K562 (cell line): ENCODE results near the gene RACK1. TPM values are rescaled to one million over a fixed set of nuclear protein-coding genes. Genes with fewer than 3 reads are reported as not detected.
A peak's percentile ranks its signal among the peaks of the same experiment; 100 is the strongest.

Experiments used
- ARNT ChIP-seq, 2 experiments: fragments of 450-650 bp; IDR thresholded peaks; 2 replicates each; pipeline ENCODE4 v1.6.1; 2016; ENCODE audit warnings: mild to moderate bottlenecking in 1 of 2
- ATF7 ChIP-seq: fragments of 450-650 bp; IDR thresholded peaks from 2 replicates; pipeline ENCODE4 v1.7.1; 2014; ENCODE audit warnings: mild to moderate bottlenecking, moderate library complexity
- CBX3 ChIP-seq, 2 experiments: IDR thresholded peaks; 1 replicate in 1 of 2; 2 replicates in 1 of 2; pipeline ENCODE4 v1.6.1; 2012; ENCODE audit warnings: inconsistent platforms in 2 of 2, low read length in 2 of 2, borderline replicate concordance in 1 of 2, control low read depth in 1 of 2
- CC2D1A ChIP-seq: fragments of 450-650 bp; IDR thresholded peaks from 2 replicates; pipeline ENCODE4 v1.6.1; 2017; ENCODE audit warnings: mild to moderate bottlenecking
- GABPB2 ChIP-seq: fragments of 250-450 bp; sonication (Bioruptor Pico); conservative IDR thresholded peaks from 2 replicates; pipeline ENCODE4 v1.5.1; 2021; ENCODE audit warnings: mild to moderate bottlenecking
- GATAD2B ChIP-seq: fragments of 450-650 bp; IDR thresholded peaks from 2 replicates; pipeline ENCODE4 v1.6.1; 2017; ENCODE audit warnings: mild to moderate bottlenecking, borderline replicate concordance
- POLR2H ChIP-seq: IDR thresholded peaks from 2 replicates; pipeline ENCODE4 v1.6.1; 2016; ENCODE audit warnings: missing genetic modification characterization, low read depth, mild to moderate bottlenecking, control low read depth, missing compliant biosample characterization, moderate library complexity
- SETDB1 ChIP-seq: IDR thresholded peaks from one replicate; pipeline ENCODE4 v1.6.1; 2012; ENCODE audit warnings: low read length, control low read depth, inconsistent platforms
- TEAD1 ChIP-seq, 2 experiments: fragments of 450-650 bp in 1 of 2; sonication (generic) in 1 of 2; formaldehyde crosslinking; IDR thresholded peaks; 2 replicates each; pipeline versions ENCODE4 v1.4.0 to v1.8.0; 2020 to 2022; ENCODE audit warnings: mild to moderate bottlenecking in 2 of 2, missing genetic modification reagents in 1 of 2
- TRIM28 ChIP-seq: fragments of 450-650 bp; IDR thresholded peaks from 2 replicates; pipeline ENCODE4 v1.6.1; 2017
- VEZF1 ChIP-seq: fragments of 200-800 bp; sonication (Bioruptor generic); IDR thresholded peaks from 2 replicates; pipeline ENCODE4 v1.6.1; 2017; ENCODE audit warnings: missing genetic modification characterization, missing compliant biosample characterization
- ZBTB43 ChIP-seq: sonication (generic); formaldehyde crosslinking; IDR thresholded peaks from 2 replicates; pipeline ENCODE4 v1.8.0; 2023; ENCODE audit warnings: mild to moderate bottlenecking, missing genetic modification reagents
- ZNF311 ChIP-seq: fragments of 250-450 bp; sonication (Bioruptor Pico); IDR thresholded peaks from 2 replicates; pipeline ENCODE4 v1.4.0; 2020; ENCODE audit warnings: mild to moderate bottlenecking, moderate library complexity
- ZNF436 ChIP-seq: fragments of 250-450, 450-650 bp; sonication (Bioruptor Pico); formaldehyde crosslinking; IDR thresholded peaks from 2 replicates; pipeline ENCODE4 v1.7.0; 2020; ENCODE audit warnings: mild to moderate bottlenecking
- ZNF445 ChIP-seq: fragments of 250-450 bp; sonication (Bioruptor Pico); IDR thresholded peaks from 2 replicates; pipeline ENCODE4 v1.4.0; 2020; ENCODE audit warnings: low read depth, mild to moderate bottlenecking, moderate library complexity
- ZNF592 ChIP-seq: fragments of 450-650 bp; IDR thresholded peaks from 2 replicates; pipeline ENCODE4 v1.6.1; 2017; ENCODE audit warnings: antibody characterized with exemption, mild to moderate bottlenecking
- ZNF75A ChIP-seq: fragments of 450-650 bp; formaldehyde crosslinking; IDR thresholded peaks from 2 replicates; pipeline ENCODE4 v1.4.0; 2020; ENCODE audit warnings: mild to moderate bottlenecking
- ZNF76 ChIP-seq: fragments of 250-450 bp; sonication (Bioruptor Pico); IDR thresholded peaks from 2 replicates; pipeline ENCODE4 v1.4.0; 2020; ENCODE audit warnings: mild to moderate bottlenecking, moderate library complexity, borderline replicate concordance
- polyA plus RNA-seq, 8 experiments: library from polyadenylated mRNA; depleted of rRNA in 4 of 8; stranded (reverse) in 5 of 8; unstranded in 3 of 8; fragments of >200 nt; fragmentation: Nextera tagmentation in 2 of 8; fragmentation: Illumina TruSeq in 1 of 8; extraction: Ambion mirVana in 2 of 8; extraction: Trizol in 1 of 8; gene quantifications; 2 replicates each; pipeline versions ENCODE4 v1.2.1 to v1.2.3, GENCODE V29; 2011 to 2014; ENCODE audit warnings: inconsistent platforms in 1 of 8, missing spikeins in 1 of 8
- total RNA-seq, 7 experiments: library from RNA; depleted of rRNA in 6 of 7; stranded (reverse); fragments of >200 nt in 6 of 7; fragmentation: Illumina TruSeq in 2 of 7; extraction: Trizol in 2 of 7; gene quantifications; 2 replicates each; pipeline versions ENCODE4 v1.2.1 to v1.2.3, GENCODE V29; 2011 to 2021; ENCODE audit warnings: low replicate concordance in 1 of 7
- TF ChIP-seq, protein P1 (sequence below): fragments of 450-650 bp; IDR thresholded peaks from 2 replicates; pipeline ENCODE4 v1.6.1; 2017; ENCODE audit warnings: antibody characterized with exemption

The RACK1 gene
- total and polyA plus RNA-seq, 9 of the 15 experiments (the other 6 are each of a cell fraction or from before 2014, with no cell fraction given), result 2,303 to 5,311 (median 3,833) TPM

- TF ChIP-seq ZNF592 (peak; percentile 94), CC2D1A (no peak), TEAD1 (CRISPR knock-in tag; IDR thresholded peaks at IDR 0.05) (no peak; a peak in 3 of 4 replicates), ZNF445 (CRISPR knock-in tag) (0 out of 2 replicates have a peak, but pooled peaks have one; percentile 51), ZBTB43 (CRISPR knock-in tag) (no peak), ZNF436 (peak; percentile 43; the same call in 1 of the 2 replicates), TRIM28 (0 out of 2 replicates have a peak, but pooled peaks have one; percentile 35), POLR2H (peak; percentile 99), VEZF1 (CRISPR knock-in tag) (peak; percentile 36), SETDB1 (no peak), GABPB2 (no peak), ATF7 (peak; percentile 79), GATAD2B (peak; percentile 60; the same call in 1 of the 2 replicates), ARNT (IDR thresholded peaks at IDR 0.05) (peak; percentile 26 to 87; a peak in 3 of 4 replicates), ZNF311 (CRISPR knock-in tag) (0 out of 2 replicates have a peak, but pooled peaks have one; percentile 46), ZNF76 (CRISPR knock-in tag) (0 out of 2 replicates have a peak, but pooled peaks have one; percentile 27), ZNF75A (CRISPR knock-in tag) (0 out of 2 replicates have a peak, but pooled peaks have one; percentile 15), CBX3 (IDR thresholded peaks at IDR 0.05; ENCODE audit: borderline replicate concordance in 1 of 2, low read length in 2 of 2) (0 out of 3 replicates have a peak, but pooled peaks of 1 of the 2 experiments have one; percentile 26)
- TF ChIP-seq, protein P1, sequence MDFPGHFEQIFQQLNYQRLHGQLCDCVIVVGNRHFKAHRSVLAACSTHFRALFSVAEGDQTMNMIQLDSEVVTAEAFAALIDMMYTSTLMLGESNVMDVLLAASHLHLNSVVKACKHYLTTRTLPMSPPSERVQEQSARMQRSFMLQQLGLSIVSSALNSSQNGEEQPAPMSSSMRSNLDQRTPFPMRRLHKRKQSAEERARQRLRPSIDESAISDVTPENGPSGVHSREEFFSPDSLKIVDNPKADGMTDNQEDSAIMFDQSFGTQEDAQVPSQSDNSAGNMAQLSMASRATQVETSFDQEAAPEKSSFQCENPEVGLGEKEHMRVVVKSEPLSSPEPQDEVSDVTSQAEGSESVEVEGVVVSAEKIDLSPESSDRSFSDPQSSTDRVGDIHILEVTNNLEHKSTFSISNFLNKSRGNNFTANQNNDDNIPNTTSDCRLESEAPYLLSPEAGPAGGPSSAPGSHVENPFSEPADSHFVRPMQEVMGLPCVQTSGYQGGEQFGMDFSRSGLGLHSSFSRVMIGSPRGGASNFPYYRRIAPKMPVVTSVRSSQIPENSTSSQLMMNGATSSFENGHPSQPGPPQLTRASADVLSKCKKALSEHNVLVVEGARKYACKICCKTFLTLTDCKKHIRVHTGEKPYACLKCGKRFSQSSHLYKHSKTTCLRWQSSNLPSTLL, result 0 out of 2 replicates have a peak, but pooled peaks have one; percentile 73
Observed at GRCh38 chr5:181207214-181207959, 36.3 kb downstream of the RACK1 start (continued).
